RWPE2 (cell line): Measurements from ENCODE around the gene LRMDA.

Experiments
- ATAC-seq: fragments of 200-7000 bp; cut with Tn5 transposase; 3 replicates; pipeline ENCODE4 v1.9.1; 2021; ENCODE audit warnings: low read depth
- DNase-seq: peaks from one replicate; pipeline ENCODE4 v3.0.0-alpha.2; 2020; ENCODE audit warnings: low spot score
- H3K27ac ChIP-seq: fragments of 450-650 bp; 2 replicates; pipeline ENCODE4 v1.5.1; 2017; ENCODE audit warnings: mild to moderate bottlenecking; ENCODE audit not compliant: poor library complexity, severe bottlenecking
- H3K27me3 ChIP-seq: fragments of 250-450 bp; sonication (Bioruptor Pico); 2 replicates; pipeline ENCODE4 v1.5.1; 2021; ENCODE audit warnings: mild to moderate bottlenecking, moderate library complexity; ENCODE audit not compliant: insufficient read depth, poor library complexity, severe bottlenecking
- H3K36me3 ChIP-seq: fragments of 250-450 bp; sonication (Bioruptor Pico); 2 replicates; pipeline ENCODE4 v1.5.1; 2020; ENCODE audit warnings: low read depth, mild to moderate bottlenecking, moderate library complexity
- H3K4me1 ChIP-seq: fragments of 250-450 bp; sonication (Bioruptor Pico); 2 replicates; pipeline ENCODE4 v1.5.1; 2021; ENCODE audit warnings: mild to moderate bottlenecking, moderate library complexity; ENCODE audit not compliant: insufficient read depth, poor library complexity, severe bottlenecking
- H3K4me3 ChIP-seq: fragments of 250-450 bp; sonication (Bioruptor Pico); 2 replicates; pipeline ENCODE4 v1.5.1; 2021; ENCODE audit warnings: mild to moderate bottlenecking, moderate library complexity; ENCODE audit not compliant: severe bottlenecking
- H3K9me3 ChIP-seq: fragments of 250-450 bp; sonication (Bioruptor Pico); 2 replicates; pipeline ENCODE4 v1.5.1; 2021; ENCODE audit warnings: mild to moderate bottlenecking, moderate library complexity; ENCODE audit not compliant: severe bottlenecking
- TF ChIP-seq, protein P1 (sequence below): fragments of 450-650 bp; IDR thresholded peaks from one replicate; pipeline ENCODE4 v1.5.1; 2017; ENCODE audit warnings: mild to moderate bottlenecking, moderate library complexity; ENCODE audit not compliant: poor library complexity, severe bottlenecking

Gene LRMDA

DNA sequence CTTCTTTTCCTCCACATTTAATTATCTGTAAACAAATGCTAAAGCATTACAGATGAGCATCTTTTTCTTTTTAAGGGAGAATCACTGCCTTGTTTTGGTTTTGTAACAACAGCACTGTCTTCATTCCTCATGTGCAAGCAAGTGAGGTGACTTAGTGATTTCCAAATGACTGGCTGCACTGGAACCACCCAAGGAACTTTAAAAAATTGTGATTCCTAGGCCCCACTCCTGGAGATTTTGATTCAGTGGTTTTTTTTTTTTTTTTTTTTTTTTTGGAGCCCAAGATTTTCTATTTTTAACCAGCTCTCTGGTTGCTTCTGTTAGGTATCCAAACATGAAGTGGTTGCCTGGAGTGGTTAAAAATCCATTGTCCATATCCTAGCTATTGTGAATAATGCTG lies 176.2 kb downstream of the LRMDA start:
- H3K27ac ChIP-seq, result no peak overlapping the region
- TF ChIP-seq, protein P1, sequence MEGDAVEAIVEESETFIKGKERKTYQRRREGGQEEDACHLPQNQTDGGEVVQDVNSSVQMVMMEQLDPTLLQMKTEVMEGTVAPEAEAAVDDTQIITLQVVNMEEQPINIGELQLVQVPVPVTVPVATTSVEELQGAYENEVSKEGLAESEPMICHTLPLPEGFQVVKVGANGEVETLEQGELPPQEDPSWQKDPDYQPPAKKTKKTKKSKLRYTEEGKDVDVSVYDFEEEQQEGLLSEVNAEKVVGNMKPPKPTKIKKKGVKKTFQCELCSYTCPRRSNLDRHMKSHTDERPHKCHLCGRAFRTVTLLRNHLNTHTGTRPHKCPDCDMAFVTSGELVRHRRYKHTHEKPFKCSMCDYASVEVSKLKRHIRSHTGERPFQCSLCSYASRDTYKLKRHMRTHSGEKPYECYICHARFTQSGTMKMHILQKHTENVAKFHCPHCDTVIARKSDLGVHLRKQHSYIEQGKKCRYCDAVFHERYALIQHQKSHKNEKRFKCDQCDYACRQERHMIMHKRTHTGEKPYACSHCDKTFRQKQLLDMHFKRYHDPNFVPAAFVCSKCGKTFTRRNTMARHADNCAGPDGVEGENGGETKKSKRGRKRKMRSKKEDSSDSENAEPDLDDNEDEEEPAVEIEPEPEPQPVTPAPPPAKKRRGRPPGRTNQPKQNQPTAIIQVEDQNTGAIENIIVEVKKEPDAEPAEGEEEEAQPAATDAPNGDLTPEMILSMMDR, result no peak
- no peak overlapping the region for H3K4me3 ChIP-seq
- ATAC-seq (no peak), DNase-seq (no peak)
- peaks cover 20% of the 10 kb centered on the region for H3K27me3 ChIP-seq
- no peaks in the 10 kb centered on the region for H3K4me1 ChIP-seq
- H3K9me3 ChIP-seq, result no peaks in the 10 kb centered on the region
- H3K36me3 ChIP-seq, result no peaks in the 10 kb centered on the region

DNA sequence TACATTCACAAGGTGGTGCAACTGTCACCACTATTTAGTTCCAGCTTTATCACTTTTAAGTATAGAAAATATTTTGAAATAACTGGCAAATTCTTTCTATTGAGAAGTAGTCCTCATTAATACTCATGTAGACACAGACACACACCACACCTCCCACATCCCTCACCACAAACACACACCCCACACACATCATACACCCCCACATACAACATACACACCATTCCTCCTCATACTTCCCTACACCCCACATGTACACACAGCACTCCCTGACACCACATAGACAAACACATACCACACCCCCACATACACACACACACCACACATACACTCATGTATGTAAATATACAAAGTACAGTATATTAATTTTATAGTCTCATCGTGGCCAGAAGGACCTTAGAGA lies 178.8 kb downstream of the LRMDA start:
- no peak for DNase-seq
- no peaks in the 10 kb centered on the region for H3K4me1 ChIP-seq
- peaks cover 7% of the 10 kb centered on the region for H3K27me3 ChIP-seq
- H3K9me3 ChIP-seq, result no peaks in the 10 kb centered on the region
- H3K27ac ChIP-seq, result no peak overlapping the region
- TF ChIP-seq, protein P1, result no peak
- no peak overlapping the region for H3K4me3 ChIP-seq
- no peak for ATAC-seq
- H3K36me3 ChIP-seq, result no peaks in the 10 kb centered on the region

DNA sequence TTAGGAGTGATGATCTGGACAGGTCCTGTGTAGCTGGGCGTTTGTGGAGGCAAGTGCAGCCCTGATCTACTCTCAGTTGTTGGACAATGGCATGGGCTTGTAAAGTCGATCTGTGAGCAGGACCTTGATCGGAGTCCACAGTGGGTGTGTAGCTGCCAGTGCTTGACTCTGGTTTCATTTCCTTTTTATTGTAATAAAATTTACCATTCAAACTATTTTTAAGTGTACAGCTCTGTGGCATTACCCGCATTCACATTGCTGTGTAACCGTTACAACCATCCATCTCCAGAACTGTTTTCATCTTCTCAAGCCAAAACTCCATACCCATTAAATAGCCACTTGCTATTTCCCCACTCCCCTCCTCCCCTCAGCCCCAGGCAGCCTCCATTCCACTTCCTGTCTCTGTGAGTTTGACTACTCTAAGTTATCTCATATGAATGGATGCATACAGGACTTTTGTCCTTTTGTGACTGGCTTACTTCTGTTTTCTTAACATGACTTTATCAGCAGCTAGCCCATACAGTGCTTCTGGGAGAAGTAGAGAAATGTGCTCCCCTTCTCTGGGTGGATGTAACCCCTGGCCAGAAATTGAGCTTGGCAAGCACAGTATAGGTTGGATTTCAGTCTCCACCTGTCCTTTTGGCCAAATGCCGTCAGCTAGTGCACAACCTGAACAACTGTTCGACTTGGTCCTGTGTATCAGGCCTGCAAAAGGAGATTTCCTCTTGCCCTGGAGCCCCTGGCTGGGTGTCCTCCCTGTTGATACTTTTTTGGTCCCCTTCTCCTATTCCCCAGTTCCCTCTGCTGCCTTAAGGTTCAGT lies 180.0 kb downstream of the LRMDA start:
- no peaks in the 10 kb centered on the region for H3K36me3 ChIP-seq
- ATAC-seq (no peak), DNase-seq (no peak)

DNA sequence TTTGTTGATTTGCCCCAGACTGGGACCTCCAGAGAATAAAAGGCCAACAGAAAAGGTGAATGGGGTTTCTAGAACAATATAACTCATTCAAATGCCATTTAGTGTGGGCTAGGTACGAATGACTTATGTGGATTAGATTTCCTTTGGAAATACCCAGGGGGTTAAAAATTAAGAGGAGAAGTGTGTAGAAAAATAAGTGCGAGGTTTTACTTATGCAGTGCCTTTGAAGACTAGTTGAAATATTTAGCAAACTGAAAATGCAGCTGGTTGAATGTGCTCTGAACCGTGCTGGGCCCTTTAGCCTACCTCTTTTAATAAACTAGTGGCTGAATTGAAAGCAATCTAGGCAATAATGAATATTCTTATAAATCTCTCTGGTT lies 180.6 kb downstream of the LRMDA start:
- Histone ChIP-seq H3K36me3 (no peaks in the 10 kb centered on the region), H3K4me3 (no peak overlapping the region), H3K4me1 (no peaks in the 10 kb centered on the region), H3K27ac (no peak overlapping the region), H3K9me3 (no peaks in the 10 kb centered on the region), H3K27me3 (peaks cover 6% of the 10 kb centered on the region)
- TF ChIP-seq, protein P1, result no peak
- ATAC-seq (no peak), DNase-seq (no peak)

More for the DNA sequence above, 180.0 kb downstream of the LRMDA start:
- Histone ChIP-seq H3K4me1 (no peaks in the 10 kb centered on the region), H3K27ac (no peak overlapping the region), H3K9me3 (no peaks in the 10 kb centered on the region), H3K4me3 (no peak overlapping the region), H3K27me3 (peaks cover 6% of the 10 kb centered on the region)
- TF ChIP-seq, protein P1, result no peak
